Activated CD8-positive, alpha-beta T cell treated with anti-CD3 and anti-CD28 coated beads for 36 hours (primary cell): ENCODE data around the gene PPEF2. TPM values are rescaled to one million over a fixed set of nuclear protein-coding genes. Genes with fewer than 3 reads are reported as not detected.
A peak's percentile ranks its signal among the peaks of the same experiment; 100 is the strongest.

Experiments used
- ATAC-seq: fragments of 200-7000 bp; cut with Tn5 transposase; one replicate; pipeline ENCODE4 v1.10.0; 2021; ENCODE audit warnings: mild to moderate bottlenecking, moderate library complexity
- CTCF ChIA-PET: fragments of 350-600 bp; sonication (Branson Sonifier 250); formaldehyde crosslinking; loops from one replicate; lab custom pipeline; 2021; ENCODE audit warnings: antibody characterized with exemption; lab: Charles Lee
- POLR2A ChIA-PET: fragments of 350-600 bp; sonication (Branson Sonifier 250); formaldehyde crosslinking; loops from one replicate; lab custom pipeline; 2021; ENCODE audit warnings: antibody characterized with exemption; lab: Charles Lee
- DNase-seq: peaks from one replicate; pipeline ENCODE4 v3.0.0-alpha.2; 2020
- H3K27ac Mint-ChIP-seq: one replicate; pipeline ENCODE4 v1.8.0; 2021; ENCODE audit warnings: mild to moderate bottlenecking, mixed read lengths
- H3K27me3 Mint-ChIP-seq: one replicate; pipeline ENCODE4 v1.8.0; 2021; ENCODE audit warnings: mixed read lengths
- H3K36me3 Mint-ChIP-seq: one replicate; pipeline ENCODE4 v1.8.0; 2021; ENCODE audit warnings: low read depth, mixed read lengths
- H3K4me1 Mint-ChIP-seq: one replicate; pipeline ENCODE4 v1.8.0; 2021; ENCODE audit warnings: low read depth, mixed read lengths
- H3K4me3 Mint-ChIP-seq: one replicate; pipeline ENCODE4 v1.8.0; 2021; ENCODE audit warnings: mild to moderate bottlenecking, moderate library complexity, mixed read lengths
- H3K9me3 Mint-ChIP-seq: one replicate; pipeline ENCODE4 v1.8.0; 2021; ENCODE audit warnings: mixed read lengths
- CTCF ChIP-seq: fragments of 200-600 bp; IDR thresholded peaks from one replicate; pipeline ENCODE4 v1.8.0; 2022; ENCODE audit warnings: antibody characterized with exemption, mild to moderate bottlenecking
- intact Hi-C: fragments of 100-400 bp; cut with micrococcal nuclease; formaldehyde crosslinking; loops from one replicate; pipeline ENCODE4 v1.10.0; 2022
- total RNA-seq, 2 experiments: library from RNA; stranded (reverse); gene quantifications; one replicate each; pipeline ENCODE4 v1.2.3, GENCODE V29; 2021

Gene PPEF2
- total RNA-seq = under 1 TPM; 0.11 to 0.25 TPM

- POLR2A ChIA-PET = no interaction called here
- no peak for TF ChIP-seq CTCF
- intact Hi-C loops = no loop called here
- Mint-ChIP-seq H3K4me3 (no peak within 1 kb of the TSS), H3K27me3 (peaks cover 7% of the 10 kb centered on the region), H3K9me3 (peaks cover 2% of the 10 kb centered on the region), H3K27ac (no peak within 1 kb of the TSS), H3K36me3 (no peaks in the 10 kb centered on the region), H3K4me1 (no peaks in the 10 kb centered on the region)
- DNase-seq (no peak), ATAC-seq (no peak)
- CTCF ChIA-PET = interaction anchor here (1.2 to 10.1 kb wide), 2 partner anchors 8 to 37 kb away, joined by 4 to 71 read pairs; no protein-coding TSS in a partner anchor
Measured at GRCh38 chr4:75902352-75902751, at the start of gene PPEF2. PPEF2 (minus strand) TSS chr4:75902452; CDS start chr4:75896325, 6,127 bp downstream.

GRCh38 chr4:75950213-75950815, 48.1 kb upstream of the PPEF2 start:
- H3K4me3 Mint-ChIP-seq = no peak overlapping the region
- ChIA-PET POLR2A (interaction anchor here (0.8 kb wide), 1 partner anchor 9 kb away, joined by 4 read pairs; no protein-coding TSS in a partner anchor), CTCF (interaction anchor here (2.1 kb wide), 1 partner anchor 55 kb away, joined by 8 read pairs; no protein-coding TSS in a partner anchor)
- H3K36me3 Mint-ChIP-seq = peaks cover 36% of the 10 kb centered on the region
- H3K27ac Mint-ChIP-seq = no peak overlapping the region
- intact Hi-C loops = no loop called here
- ATAC-seq (no peak), DNase-seq (no peak)
- peaks cover 6% of the 10 kb centered on the region for H3K4me1 Mint-ChIP-seq
- H3K9me3 Mint-ChIP-seq = no peaks in the 10 kb centered on the region
- H3K27me3 Mint-ChIP-seq = no peaks in the 10 kb centered on the region
- no peak for TF ChIP-seq CTCF

- Mint-ChIP-seq H3K36me3 (peaks cover 29% of the 10 kb centered on the region), H3K4me1 (peaks cover 6% of the 10 kb centered on the region), H3K4me3 (no peak overlapping the region), H3K27me3 (no peaks in the 10 kb centered on the region), H3K9me3 (no peaks in the 10 kb centered on the region), H3K27ac (peak overlapping the region; percentile 30)
- DNase-seq = no peak
- ATAC-seq = no peak
- ChIA-PET CTCF (no interaction called here), POLR2A (interaction anchor here (1.1 kb wide), 1 partner anchor 18 kb away, joined by 3 read pairs; no protein-coding TSS in a partner anchor)
- TF ChIP-seq CTCF = no peak
- intact Hi-C loops = no loop called here
Measured at GRCh38 chr4:75948822-75949444, 46.7 kb upstream of the PPEF2 start.

GRCh38 chr4:75940692-75941253, 38.5 kb upstream of the PPEF2 start, which contains the start of gene NAAA:
NAAA (minus strand) TSS chr4:75941013; CDS start chr4:75940949, 64 bp downstream.
- peaks cover 19% of the 10 kb centered on the region for H3K36me3 Mint-ChIP-seq
- H3K4me3 Mint-ChIP-seq = peak within 1 kb of the TSS; percentile 98
- peaks cover 13% of the 10 kb centered on the region for H3K4me1 Mint-ChIP-seq
- peak within 1 kb of the TSS; percentile 98 for H3K27ac Mint-ChIP-seq
- no peak for TF ChIP-seq CTCF
- POLR2A ChIA-PET = interaction anchor here (0.7 to 1.0 kb wide), 2 partner anchors 9 to 12 kb away, joined by 3 to 4 read pairs; no protein-coding TSS in a partner anchor
- no peaks in the 10 kb centered on the region for H3K9me3 Mint-ChIP-seq
- ATAC-seq = peak; percentile 83
- CTCF ChIA-PET = interaction anchor here (0.9 to 2.0 kb wide), 5 partner anchors 25 to 216 kb away, joined by 3 to 5 read pairs (median 4); partner anchors contain the start of gene USO1
- intact Hi-C loops = no loop called here
- peak; percentile 81 for DNase-seq
- no peaks in the 10 kb centered on the region for H3K27me3 Mint-ChIP-seq
